B cell (primary cell): ENCODE data around the gene TBC1D1. TPM values are rescaled to one million over a fixed set of nuclear protein-coding genes. Genes with fewer than 3 reads are reported as not detected.

ENCODE experiments used
- ATAC-seq: fragments of 200-7000 bp; cut with Tn5 transposase; one replicate; pipeline ENCODE4 v1.10.0; 2021; ENCODE audit warnings: low read depth, mild to moderate bottlenecking, moderate number of reproducible peaks, moderate library complexity
- CTCF ChIA-PET: fragments of 350-600 bp; sonication (Branson Sonifier 250); formaldehyde crosslinking; loops from one replicate; lab custom pipeline; 2021; ENCODE audit warnings: antibody characterized with exemption, inconsistent platforms; lab: Charles Lee
- POLR2A ChIA-PET: fragments of 350-600 bp; sonication (Branson Sonifier 250); formaldehyde crosslinking; loops from one replicate; lab custom pipeline; 2021; ENCODE audit warnings: antibody characterized with exemption; lab: Charles Lee
- DNase-seq: peaks from one replicate; pipeline ENCODE4 v3.0.0; 2013
- H2AFZ ChIP-seq: 2 replicates; pipeline ENCODE4 v1.6.1; 2012; ENCODE audit warnings: mild to moderate bottlenecking, low read depth, low read length; ENCODE audit not compliant: insufficient read depth, poor library complexity, severe bottlenecking
- H3K27ac ChIP-seq, 2 donors: 1 replicate in 1 of 2; 2 replicates in 1 of 2; pipeline ENCODE4 v1.5.1; 2012 to 2013; ENCODE audit warnings: low read length in 2 of 2, mild to moderate bottlenecking in 2 of 2, moderate library complexity in 1 of 2
- H3K27me3 ChIP-seq, 4 experiments: fragments of 200-600 bp in 1 of 4; sonication (generic) in 1 of 4; replicated peaks in 1 of 4; 1 replicate in 2 of 4; 2 replicates in 2 of 4; pipeline versions ENCODE4 v1.6.1 to v1.7.0; 2013 to 2016; ENCODE audit warnings: low read length in 3 of 4, mild to moderate bottlenecking in 2 of 4, mixed read lengths in 1 of 4, moderate library complexity in 1 of 4; ENCODE audit not compliant: insufficient read depth in 4 of 4, control insufficient read depth in 3 of 4; ENCODE audit errors: control extremely low read depth in 1 of 4
- H3K36me3 ChIP-seq, 2 experiments: replicated peaks in 1 of 2; 1 replicate in 1 of 2; 2 replicates in 1 of 2; pipeline versions ENCODE4 v1.6.1 to v1.7.1; 2013; ENCODE audit warnings: low read length in 1 of 2; ENCODE audit not compliant: insufficient read depth in 2 of 2, control insufficient read depth in 1 of 2; ENCODE audit errors: control extremely low read depth in 1 of 2, extremely low read depth in 1 of 2
- H3K4me1 ChIP-seq, 2 donors: fragments of 200-600 bp in 1 of 2; sonication (generic) in 1 of 2; 1 replicate in 1 of 2; 2 replicates in 1 of 2; pipeline versions ENCODE4 v1.5.1 to v1.6.1; 2013 to 2017; ENCODE audit warnings: low read length in 2 of 2; ENCODE audit not compliant: control insufficient read depth in 2 of 2, insufficient read depth in 2 of 2
- H3K4me2 ChIP-seq: replicated peaks from 2 replicates; pipeline ENCODE3; 2012; ENCODE audit warnings: mild to moderate bottlenecking, low read depth, low read length; ENCODE audit not compliant: poor library complexity, severe bottlenecking
- H3K4me3 ChIP-seq, 5 experiments: fragments of 200-600 bp in 1 of 5; sonication (generic) in 1 of 5; 1 replicate in 3 of 5; 2 replicates in 2 of 5; pipeline versions ENCODE4 v1.5.1 to v1.7.0; 2011 to 2016; ENCODE audit warnings: low read length in 4 of 5, mild to moderate bottlenecking in 4 of 5, low read depth in 2 of 5, control low read depth in 1 of 5, moderate library complexity in 1 of 5; ENCODE audit not compliant: insufficient read depth in 1 of 5; ENCODE audit errors: control extremely low read depth in 1 of 5, extremely low read depth in 1 of 5
- H3K79me2 ChIP-seq: fragments of 200-600 bp; sonication (generic); one replicate; pipeline ENCODE4 v1.6.0; 2016; ENCODE audit warnings: low read length; ENCODE audit not compliant: control insufficient read depth, insufficient read depth
- H3K9ac ChIP-seq: fragments of 200-600 bp; sonication (generic); 2 replicates; pipeline ENCODE4 v1.6.1; 2017; ENCODE audit warnings: mild to moderate bottlenecking, low read length, moderate library complexity
- H3K9me3 ChIP-seq, 3 donors: one replicate each; pipeline versions ENCODE4 v1.6.1 to v1.7.1; 2013; ENCODE audit warnings: low read length in 2 of 3; ENCODE audit not compliant: control insufficient read depth in 2 of 3, insufficient read depth in 1 of 3; ENCODE audit errors: control extremely low read depth in 1 of 3
- H4K20me1 ChIP-seq: 2 replicates; pipeline ENCODE4 v1.6.0; 2012; ENCODE audit warnings: mild to moderate bottlenecking, low read length; ENCODE audit not compliant: insufficient read depth, control insufficient read depth, poor library complexity, severe bottlenecking
- H3K27ac Mint-ChIP-seq: one replicate; pipeline ENCODE4 v1.8.0; 2021; ENCODE audit warnings: mixed read lengths
- H3K27me3 Mint-ChIP-seq: one replicate; pipeline ENCODE4 v1.8.0; 2021; ENCODE audit warnings: mixed read lengths
- H3K4me1 Mint-ChIP-seq: one replicate; pipeline ENCODE4 v1.8.0; 2021; ENCODE audit warnings: mixed read lengths
- H3K4me3 Mint-ChIP-seq: one replicate; pipeline ENCODE4 v1.8.0; 2021; ENCODE audit warnings: mixed read lengths
- H3K9me3 Mint-ChIP-seq: one replicate; pipeline ENCODE4 v1.8.0; 2022; ENCODE audit warnings: mixed read lengths; ENCODE audit not compliant: insufficient read depth
- EZH2 ChIP-seq: IDR thresholded peaks from 2 replicates; pipeline ENCODE4 v1.6.1; 2012; ENCODE audit warnings: borderline replicate concordance, low read depth, mild to moderate bottlenecking, moderate library complexity, low read length; ENCODE audit not compliant: insufficient read depth, poor library complexity, severe bottlenecking
- WGBS: methylation state at CpG from one replicate; pipeline ENCODE4 v1.1.5; 2013; ENCODE audit warnings: missing lambda C conversion rate; ENCODE audit not compliant: insufficient coverage; 5-methylcytosine and 5-hydroxymethylcytosine counted together
- intact Hi-C: fragments of 100-400 bp; cut with micrococcal nuclease; formaldehyde crosslinking; loops from one replicate; pipeline ENCODE4 v1.10.0; 2022
- polyA plus RNA-seq: library from polyadenylated mRNA; depleted of rRNA; stranded (reverse); fragments of >200 nt; gene quantifications from 2 replicates; pipeline ENCODE4 v1.2.3, GENCODE V29; 2012
- total RNA-seq, 2 donors: library from RNA; stranded (reverse); fragments of 120-200 nt in 1 of 2; gene quantifications; 1 replicate in 1 of 2; 2 replicates in 1 of 2; pipeline versions ENCODE4 v1.2.3 to v1.2.4, GENCODE V29; 2013 to 2022
- TF ChIP-seq, protein P1 (sequence below): fragments of 200-600 bp; IDR thresholded peaks from one replicate; pipeline ENCODE4 v1.8.0; 2022; ENCODE audit warnings: antibody characterized with exemption, mild to moderate bottlenecking

The TBC1D1 gene
- total and polyA plus RNA-seq, 2 donors (not counting 1 experiment from before 2014, with no cell fraction given): 88.2 to 98.7 TPM

DNA sequence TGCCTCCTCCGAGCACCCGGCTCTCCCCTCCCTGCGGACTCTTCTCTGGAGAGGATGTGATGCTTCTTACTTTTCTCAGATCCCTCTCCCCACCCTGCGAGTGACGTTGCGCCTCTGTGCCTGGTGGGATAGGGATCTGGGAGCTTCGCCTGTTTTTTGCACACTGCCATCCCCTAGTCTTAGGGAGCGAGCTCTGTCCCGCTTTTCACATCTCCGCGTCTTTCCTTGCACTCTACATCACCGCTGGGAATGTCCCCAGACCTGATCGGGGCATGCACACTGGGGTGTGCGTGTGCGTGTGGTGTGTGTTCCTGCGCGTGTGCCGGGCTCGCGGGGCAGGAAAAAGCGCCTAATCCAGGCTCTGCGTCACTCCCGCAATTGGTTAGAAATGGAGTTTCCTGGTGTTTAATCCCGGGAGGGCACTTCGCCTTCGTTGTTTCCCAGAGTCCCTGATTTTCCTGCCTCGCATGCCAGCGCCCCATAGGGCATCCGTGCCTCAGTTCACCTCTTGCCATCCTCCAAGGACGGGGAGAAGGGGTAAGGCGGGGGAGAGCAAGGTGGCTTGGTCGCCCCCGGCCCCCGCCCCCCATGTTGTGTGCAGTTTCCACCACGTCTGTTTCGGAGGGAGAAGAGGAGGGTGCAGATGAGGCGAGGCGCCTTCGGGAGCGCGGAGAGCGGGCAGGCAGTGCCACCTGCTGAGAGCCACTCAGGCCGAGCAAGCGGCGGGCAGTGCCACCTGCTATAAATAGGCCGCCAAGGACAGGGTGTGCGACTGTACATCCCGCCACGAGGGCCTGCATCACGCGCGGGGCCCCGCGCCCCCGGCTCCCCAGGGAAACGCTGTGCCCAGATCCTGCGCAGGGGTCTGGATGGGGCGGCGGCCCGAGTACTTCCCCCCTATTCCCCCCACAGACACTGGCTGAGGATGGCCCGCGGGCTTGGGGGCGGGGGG is 759 bp upstream of the TBC1D1 start:
- POLR2A ChIA-PET: interaction anchor here (0.6 to 3.0 kb wide), 4 partner anchors 10 to 67 kb away, joined by 3 to 20 read pairs (median 4); partner anchors contain the start of gene PGM2
- TF ChIP-seq, protein P1, sequence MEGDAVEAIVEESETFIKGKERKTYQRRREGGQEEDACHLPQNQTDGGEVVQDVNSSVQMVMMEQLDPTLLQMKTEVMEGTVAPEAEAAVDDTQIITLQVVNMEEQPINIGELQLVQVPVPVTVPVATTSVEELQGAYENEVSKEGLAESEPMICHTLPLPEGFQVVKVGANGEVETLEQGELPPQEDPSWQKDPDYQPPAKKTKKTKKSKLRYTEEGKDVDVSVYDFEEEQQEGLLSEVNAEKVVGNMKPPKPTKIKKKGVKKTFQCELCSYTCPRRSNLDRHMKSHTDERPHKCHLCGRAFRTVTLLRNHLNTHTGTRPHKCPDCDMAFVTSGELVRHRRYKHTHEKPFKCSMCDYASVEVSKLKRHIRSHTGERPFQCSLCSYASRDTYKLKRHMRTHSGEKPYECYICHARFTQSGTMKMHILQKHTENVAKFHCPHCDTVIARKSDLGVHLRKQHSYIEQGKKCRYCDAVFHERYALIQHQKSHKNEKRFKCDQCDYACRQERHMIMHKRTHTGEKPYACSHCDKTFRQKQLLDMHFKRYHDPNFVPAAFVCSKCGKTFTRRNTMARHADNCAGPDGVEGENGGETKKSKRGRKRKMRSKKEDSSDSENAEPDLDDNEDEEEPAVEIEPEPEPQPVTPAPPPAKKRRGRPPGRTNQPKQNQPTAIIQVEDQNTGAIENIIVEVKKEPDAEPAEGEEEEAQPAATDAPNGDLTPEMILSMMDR: no peak
- TF ChIP-seq EZH2: no peak
- H3K9me3 Mint-ChIP-seq: no peaks in the 10 kb centered on the region
- peak overlapping the region; percentile 73 for H2AFZ ChIP-seq
- intact Hi-C loops: loop anchor here (1.0 to 5.0 kb wide), 4 partner anchors 38 to 772 kb away; partner anchors contain the start of gene KLF3
- H3K27ac ChIP-seq: peak overlapping the region; percentile 92 to 95
- H3K36me3 ChIP-seq: no peaks in the 10 kb centered on the region
- no peaks in the 10 kb centered on the region for H3K9me3 ChIP-seq
- H3K9ac ChIP-seq: peak overlapping the region; percentile 79
- CTCF ChIA-PET: interaction anchor here (0.8 to 4.0 kb wide), 5 partner anchors 16 to 289 kb away, joined by 3 to 23 read pairs (median 4); no protein-coding TSS in a partner anchor
- peak overlapping the region; percentile 80 for H3K27ac Mint-ChIP-seq
- H3K27me3 Mint-ChIP-seq: no peaks in the 10 kb centered on the region
- ATAC-seq (peak; percentile 19), DNase-seq (peak; percentile 73)
- peaks cover 28% of the 10 kb centered on the region for H3K79me2 ChIP-seq
- H3K4me1 Mint-ChIP-seq: peaks cover 50% of the 10 kb centered on the region
- H4K20me1 ChIP-seq: peaks cover 4% of the 10 kb centered on the region
- peak overlapping the region; percentile 76 for H3K4me3 Mint-ChIP-seq
- H3K27me3 ChIP-seq: no peaks in the 10 kb centered on the region
- peaks cover 38% of the 10 kb centered on the region in 2 donors for H3K4me1 ChIP-seq
- WGBS: 28% methylated on average over 50 of the region's 63 CpGs
- H3K4me3 ChIP-seq: peak overlapping the region in 4 of 5 experiments; percentile 72 to 91 (median 72)
- peak overlapping the region; percentile 93 for H3K4me2 ChIP-seq
